ENCODE data around the gene CXCL1. TPM values are rescaled to one million over a fixed set of nuclear protein-coding genes. Genes with fewer than 3 reads are reported as not detected.

Gene CXCL1
- total and polyA plus RNA-seq, 2 of the 13 experiments (the other 11 are each of a cell fraction or from before 2014, with no cell fraction given), result 0.15 TPM; not detected in 1

- Histone ChIP-seq H3K9me3 (ENCODE audit: low read length) (no peaks in the 10 kb centered on the region), H3K79me2 (ENCODE audit: insufficient read depth, low read length) (no peaks in the 10 kb centered on the region), H3K4me2 (ENCODE audit: low read depth, low read length) (no peak overlapping the region), H4K20me1 (ENCODE audit: insufficient read depth, low read length) (no peaks in the 10 kb centered on the region), H3K4me3 (replicated peaks in 1 of 3; ENCODE audit: insufficient read depth in 1 of 3, low read depth in 2 of 3, low read length in 3 of 3) (no peak overlapping the region), H3K27ac (ENCODE audit: extremely low read length, insufficient read depth, low read length) (no peak overlapping the region), H2AFZ (ENCODE audit: low read length) (no peak overlapping the region), H3K4me1 (ENCODE audit: insufficient read depth, low read length) (no peaks in the 10 kb centered on the region), H3K27me3 (ENCODE audit: control insufficient read depth in 1 of 2, insufficient read depth in 2 of 2, low read length in 2 of 2) (0 out of 5 replicates have a peak, but pooled peaks cover 0 to 3% of the 10 kb centered on the region in 2 experiments), H3K9ac (ENCODE audit: insufficient read depth, low read depth, low read length) (no peak overlapping the region), H3K36me3 (replicated peaks in 1 of 2; ENCODE audit: control insufficient read depth in 1 of 2, insufficient read depth in 2 of 2, low read length in 2 of 2) (no peaks in the 10 kb centered on the region)
- ChIA-PET CTCF (ENCODE audit: low intra/inter-chr PET ratio, low total read pairs) (no interaction called here), POLR2A (no interaction called here)
- ATAC-seq (no peak), FAIRE-seq (no peak), DNase-seq (ENCODE audit: low spot score) (no peak)
- whole genome bisulfite sequencing (ENCODE audit: low lambda C conversion rate), result 2% methylated on average over 5 of the region's 8 CpGs
- BruUV-seq (replicated peaks), result no TSS peak
- in situ Hi-C loops (cut with HindIII; ENCODE audit: extremely low pct_ligation_motif_present, low pct_unique_long_range_greater_than_20kb), result no loop called here
- intact Hi-C loops (cut with micrococcal nuclease; ENCODE audit: unreplicated experiment), result no loop called here
- TF ChIP-seq ATRX (CRISPR knock-in tag; IDR thresholded peaks at IDR 0.05; ENCODE audit: borderline replicate concordance) (no peak), NFRKB (IDR thresholded peaks at IDR 0.05) (no peak), CC2D1A (CRISPR knock-in tag; IDR thresholded peaks at IDR 0.05) (no peak), MAFF (IDR thresholded peaks at IDR 0.05; ENCODE audit: low read depth, low read length) (peak; percentile 98), MAFK (conservative IDR thresholded peaks at IDR 0.05 in 1 of 2, IDR thresholded peaks at IDR 0.05 in 1 of 2; ENCODE audit: low read length in 2 of 2) (peak; percentile 92 to 99)
Observed at GRCh38 chr4:73853718-73854473, 15.3 kb upstream of the CXCL1 start.

- Histone ChIP-seq H3K36me3 (replicated peaks in 1 of 2; ENCODE audit: control insufficient read depth in 1 of 2, insufficient read depth in 2 of 2, low read length in 2 of 2) (no peaks in the 10 kb centered on the region), H3K4me1 (ENCODE audit: insufficient read depth, low read length) (no peaks in the 10 kb centered on the region), H3K27me3 (ENCODE audit: control insufficient read depth in 1 of 2, insufficient read depth in 2 of 2, low read length in 2 of 2) (0 out of 5 replicates have a peak, but pooled peaks cover 0 to 3% of the 10 kb centered on the region in 2 experiments), H3K79me2 (ENCODE audit: insufficient read depth, low read length) (no peaks in the 10 kb centered on the region), H3K27ac (ENCODE audit: extremely low read length, insufficient read depth, low read length) (no peak overlapping the region), H2AFZ (ENCODE audit: low read length) (no peak overlapping the region), H3K4me2 (ENCODE audit: low read depth, low read length) (no peak overlapping the region), H3K4me3 (replicated peaks in 1 of 3; ENCODE audit: insufficient read depth in 1 of 3, low read depth in 2 of 3, low read length in 3 of 3) (no peak overlapping the region), H3K9ac (ENCODE audit: insufficient read depth, low read depth, low read length) (no peak overlapping the region), H4K20me1 (ENCODE audit: insufficient read depth, low read length) (no peaks in the 10 kb centered on the region), H3K9me3 (ENCODE audit: low read length) (no peaks in the 10 kb centered on the region)
- TF ChIP-seq DNMT1 (CRISPR knock-in tag; IDR thresholded peaks at IDR 0.05) (no peak), ZNF230 (CRISPR knock-in tag; IDR thresholded peaks at IDR 0.05) (no peak), ZNF879 (CRISPR knock-in tag; IDR thresholded peaks at IDR 0.05) (no peak)
- no TSS peak for BruUV-seq (replicated peaks)
- CTCF ChIA-PET (ENCODE audit: low intra/inter-chr PET ratio, low total read pairs), result no interaction called here
- intact Hi-C loops (cut with micrococcal nuclease; ENCODE audit: unreplicated experiment), result no loop called here
- 0% methylated on average over 3 of the region's 4 CpGs for WGBS (ENCODE audit: low lambda C conversion rate)
- POLR2A ChIA-PET, result no interaction called here
- ATAC-seq (no peak), DNase-seq (ENCODE audit: low spot score) (no peak), FAIRE-seq (no peak)
- in situ Hi-C loops (cut with HindIII; ENCODE audit: extremely low pct_ligation_motif_present, low pct_unique_long_range_greater_than_20kb), result no loop called here
Observed at GRCh38 chr4:73855406-73855805, 13.8 kb upstream of the CXCL1 start.

Data from HepG2 (cell line).